Tibial artery (tissue), 4 donors: ENCODE data around the gene SMAD3.
A peak's percentile ranks its signal among the peaks of the same experiment; 100 is the strongest.

ENCODE experiments used
- DNase-seq, 2 donors: peaks; one replicate each; pipeline ENCODE4 v3.0.0-alpha.2; 2019
- H3K27ac ChIP-seq, 2 donors: fragments of 200-600 bp; sonication (generic) in 1 of 2; 1 replicate in 1 of 2; 2 replicates in 1 of 2; pipeline ENCODE4 v1.5.1; 2018 to 2019; ENCODE audit warnings: mild to moderate bottlenecking in 1 of 2
- H3K27me3 ChIP-seq, 2 donors: fragments of 200-600 bp; sonication (generic) in 1 of 2; one replicate each; pipeline versions ENCODE4 v1.5.1 to v1.6.0; 2016 to 2019
- H3K36me3 ChIP-seq, 3 donors: fragments of 200-600 bp; sonication (generic) in 2 of 3; one replicate each; pipeline ENCODE4 v1.5.1; 2016 to 2019; ENCODE audit warnings: mild to moderate bottlenecking in 2 of 3
- H3K4me1 ChIP-seq, 4 donors: fragments of 200-600 bp; sonication (generic) in 2 of 4; 1 replicate in 3 of 4; 2 replicates in 1 of 4; pipeline ENCODE4 v1.5.1; 2016 to 2019
- H3K4me3 ChIP-seq, 2 donors: fragments of 200-600 bp; sonication (generic) in 1 of 2; 1 replicate in 1 of 2; 2 replicates in 1 of 2; pipeline ENCODE4 v1.5.1; 2018 to 2019; ENCODE audit warnings: mild to moderate bottlenecking in 2 of 2
- H3K9me3 ChIP-seq, 3 donors: fragments of 200-600 bp; sonication (generic) in 1 of 3; one replicate each; pipeline ENCODE4 v1.5.1; 2016 to 2019
- intact Hi-C: fragments of 100-400 bp; cut with DNase I; formaldehyde crosslinking; loops from one replicate; pipeline ENCODE4 v1.15.0; 2023; ENCODE audit warnings: low total_unique reads
- TF ChIP-seq, protein P1 (sequence below), 2 experiments: fragments of 200-600 bp in 1 of 2; fragments of 450-650 bp in 1 of 2; IDR thresholded peaks; one replicate each; pipeline ENCODE4 v1.5.1; 2017 to 2019; ENCODE audit warnings: antibody characterized with exemption in 2 of 2, mild to moderate bottlenecking in 1 of 2, moderate library complexity in 1 of 2

SMAD3 gene

DNA sequence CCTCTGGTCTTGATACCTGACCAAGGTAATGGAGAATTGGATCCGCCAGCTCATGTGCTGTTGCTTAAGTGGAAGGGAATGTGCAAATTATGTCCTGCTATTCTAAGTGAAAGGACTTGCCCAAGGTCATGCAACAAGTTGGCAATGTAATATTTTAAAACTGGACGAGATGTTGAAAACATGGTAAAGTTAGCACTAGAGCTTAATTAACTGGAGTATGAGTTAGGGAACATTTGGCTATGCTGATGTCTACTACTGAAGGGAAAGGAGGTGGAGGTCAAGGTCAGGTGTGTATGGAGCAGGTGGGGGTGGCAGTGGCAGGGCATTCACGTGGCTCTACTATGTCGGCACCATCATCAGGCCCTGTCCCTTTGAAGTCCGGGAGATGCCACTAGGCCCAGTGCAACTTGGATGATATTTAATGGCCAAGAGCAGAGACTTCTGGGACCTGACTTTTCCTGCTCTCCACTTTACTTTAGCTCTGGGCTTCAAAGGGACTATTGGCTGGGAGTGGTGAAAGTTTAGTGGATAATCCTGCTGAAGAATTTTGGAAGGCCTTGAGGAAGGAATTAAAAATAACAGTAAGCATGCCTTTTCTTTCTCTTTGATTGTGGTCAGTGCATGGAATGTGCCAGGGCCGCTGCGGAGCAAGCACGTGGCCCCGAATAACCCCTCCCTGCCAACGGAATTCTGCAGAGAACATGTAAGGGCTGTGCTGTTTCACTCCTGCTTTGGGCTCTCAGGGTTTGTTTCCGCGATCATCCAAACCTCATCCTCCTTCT, 14.9 kb downstream of the SMAD3 start:
- Histone ChIP-seq H3K9me3 (no peaks in the 10 kb centered on the region), H3K27ac (peak overlapping the region; percentile 44 to 64), H3K4me1 (peaks cover 9 to 88% (median 50%) of the 10 kb centered on the region in 4 donors), H3K4me3 (peak overlapping the region in 1 of 2 donors; percentile 12), H3K36me3 (no peaks in the 10 kb centered on the region), H3K27me3 (no peaks in the 10 kb centered on the region)
- DNase-seq, result peak; percentile 58 to 76
- intact Hi-C loops, result no loop called here
- TF ChIP-seq, protein P1, sequence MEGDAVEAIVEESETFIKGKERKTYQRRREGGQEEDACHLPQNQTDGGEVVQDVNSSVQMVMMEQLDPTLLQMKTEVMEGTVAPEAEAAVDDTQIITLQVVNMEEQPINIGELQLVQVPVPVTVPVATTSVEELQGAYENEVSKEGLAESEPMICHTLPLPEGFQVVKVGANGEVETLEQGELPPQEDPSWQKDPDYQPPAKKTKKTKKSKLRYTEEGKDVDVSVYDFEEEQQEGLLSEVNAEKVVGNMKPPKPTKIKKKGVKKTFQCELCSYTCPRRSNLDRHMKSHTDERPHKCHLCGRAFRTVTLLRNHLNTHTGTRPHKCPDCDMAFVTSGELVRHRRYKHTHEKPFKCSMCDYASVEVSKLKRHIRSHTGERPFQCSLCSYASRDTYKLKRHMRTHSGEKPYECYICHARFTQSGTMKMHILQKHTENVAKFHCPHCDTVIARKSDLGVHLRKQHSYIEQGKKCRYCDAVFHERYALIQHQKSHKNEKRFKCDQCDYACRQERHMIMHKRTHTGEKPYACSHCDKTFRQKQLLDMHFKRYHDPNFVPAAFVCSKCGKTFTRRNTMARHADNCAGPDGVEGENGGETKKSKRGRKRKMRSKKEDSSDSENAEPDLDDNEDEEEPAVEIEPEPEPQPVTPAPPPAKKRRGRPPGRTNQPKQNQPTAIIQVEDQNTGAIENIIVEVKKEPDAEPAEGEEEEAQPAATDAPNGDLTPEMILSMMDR (IDR thresholded peaks at IDR 0.05), result no peak

DNA sequence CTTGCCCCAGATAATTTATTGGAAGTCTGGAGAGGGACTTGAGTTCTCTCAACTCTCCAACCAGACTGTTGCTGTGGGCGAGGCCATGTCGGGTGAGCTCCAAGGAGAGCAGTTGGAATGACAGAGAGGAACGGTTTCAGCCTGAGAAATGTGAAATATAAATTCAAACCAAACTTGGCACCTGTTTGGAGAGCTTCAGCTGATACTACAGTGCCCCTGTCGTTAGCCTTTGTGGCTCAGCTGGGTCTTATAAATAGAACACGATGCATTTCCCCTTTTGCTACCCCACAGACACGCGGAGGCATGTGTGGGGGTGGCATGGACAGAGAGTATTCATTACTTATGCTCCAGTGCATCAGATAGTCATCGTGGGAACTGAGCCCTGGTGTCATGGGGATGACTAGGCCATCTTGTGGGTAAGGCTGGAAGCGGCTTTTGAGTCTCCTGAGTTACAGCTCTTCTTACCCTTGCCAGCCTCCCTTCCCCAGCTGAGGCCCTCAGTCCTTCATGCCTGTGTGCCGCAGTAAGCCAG, 15.6 kb downstream of the SMAD3 start:
- DNase-seq, result peak in 1 of 2 donors; percentile 62

DNA sequence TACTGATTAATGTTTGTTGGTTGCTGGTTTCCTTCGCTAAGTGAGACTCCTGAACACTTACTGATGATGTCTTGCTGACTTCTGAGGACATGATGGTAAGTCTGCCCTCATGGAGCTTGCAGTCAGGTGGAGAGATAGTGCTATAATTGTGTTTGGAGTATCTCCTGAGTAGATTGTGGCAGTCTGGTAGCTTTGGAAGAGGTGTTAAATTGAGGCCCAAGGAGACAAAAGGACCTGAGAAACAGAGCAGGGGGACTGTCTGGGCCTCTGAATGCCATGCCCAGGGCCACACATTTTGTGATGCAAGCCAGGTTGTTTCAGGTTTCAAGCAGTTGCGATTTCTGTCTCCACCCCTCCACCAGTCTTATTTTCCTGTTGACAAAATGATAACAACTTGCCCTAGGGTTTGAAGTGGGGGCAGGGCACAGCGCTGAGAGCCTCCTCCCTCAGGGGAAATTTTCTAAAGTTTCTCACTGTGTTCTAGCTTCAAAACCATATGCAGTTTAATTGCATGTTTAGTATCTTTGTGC, 16.7 kb downstream of the SMAD3 start:
- Histone ChIP-seq H3K4me3 (no peak overlapping the region), H3K27me3 (no peaks in the 10 kb centered on the region), H3K36me3 (no peaks in the 10 kb centered on the region), H3K4me1 (peaks cover 5 to 88% (median 49%) of the 10 kb centered on the region in 4 donors), H3K27ac (peak overlapping the region in 1 of 2 donors; percentile 64), H3K9me3 (no peaks in the 10 kb centered on the region)
- intact Hi-C loops, result no loop called here
- TF ChIP-seq, protein P1 (IDR thresholded peaks at IDR 0.05), result no peak
- DNase-seq, result no peak

More for the DNA sequence above, 15.6 kb downstream of the SMAD3 start:
- peak overlapping the region in 1 of 2 donors; percentile 12 for H3K4me3 ChIP-seq
- no peaks in the 10 kb centered on the region for H3K9me3 ChIP-seq
- no peaks in the 10 kb centered on the region for H3K27me3 ChIP-seq
- H3K4me1 ChIP-seq, result peaks cover 9 to 88% (median 52%) of the 10 kb centered on the region in 4 donors
- TF ChIP-seq, protein P1 (IDR thresholded peaks at IDR 0.05), result peak in 1 of 2 experiments; percentile 13
- H3K36me3 ChIP-seq, result no peaks in the 10 kb centered on the region
- peak overlapping the region; percentile 44 to 64 for H3K27ac ChIP-seq
- intact Hi-C loops, result no loop called here

DNA sequence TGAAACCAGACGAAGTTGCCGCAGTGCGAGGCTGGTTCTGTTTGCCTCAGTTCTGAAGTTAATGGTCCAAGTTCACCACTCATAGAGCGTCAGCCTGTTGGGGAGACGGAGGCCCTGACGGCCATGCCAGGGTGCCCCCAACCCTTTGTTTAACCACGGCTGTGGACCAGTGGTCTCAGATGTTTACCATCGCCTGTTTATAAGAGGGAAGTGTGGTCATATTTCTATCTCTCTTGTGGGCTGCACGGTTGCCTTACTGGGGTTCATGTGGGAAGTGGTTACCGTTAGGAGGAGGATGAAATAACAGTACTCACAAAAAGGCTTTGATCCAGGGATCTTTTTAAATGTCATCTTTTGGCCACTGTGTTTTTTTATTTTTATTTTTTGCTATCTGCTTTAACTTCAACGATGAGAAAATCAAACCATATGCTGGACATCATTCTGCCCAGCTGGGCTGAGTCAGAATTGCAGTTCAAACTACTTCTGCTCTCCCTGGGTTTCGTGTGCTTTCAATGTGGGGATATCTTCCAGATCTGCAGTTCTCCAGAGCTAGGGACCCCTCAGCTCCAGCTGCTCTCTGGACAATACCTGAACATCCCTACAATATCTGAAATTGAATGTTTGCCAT, 17.8 kb downstream of the SMAD3 start:
- intact Hi-C loops, result no loop called here
- TF ChIP-seq, protein P1 (IDR thresholded peaks at IDR 0.05), result no peak
- no peaks in the 10 kb centered on the region for H3K27me3 ChIP-seq
- no peak for DNase-seq
- H3K27ac ChIP-seq, result no peak overlapping the region
- H3K4me3 ChIP-seq, result no peak overlapping the region
- no peaks in the 10 kb centered on the region for H3K9me3 ChIP-seq
- no peaks in the 10 kb centered on the region for H3K36me3 ChIP-seq
- peaks cover 5 to 90% (median 49%) of the 10 kb centered on the region in 4 donors for H3K4me1 ChIP-seq

DNA sequence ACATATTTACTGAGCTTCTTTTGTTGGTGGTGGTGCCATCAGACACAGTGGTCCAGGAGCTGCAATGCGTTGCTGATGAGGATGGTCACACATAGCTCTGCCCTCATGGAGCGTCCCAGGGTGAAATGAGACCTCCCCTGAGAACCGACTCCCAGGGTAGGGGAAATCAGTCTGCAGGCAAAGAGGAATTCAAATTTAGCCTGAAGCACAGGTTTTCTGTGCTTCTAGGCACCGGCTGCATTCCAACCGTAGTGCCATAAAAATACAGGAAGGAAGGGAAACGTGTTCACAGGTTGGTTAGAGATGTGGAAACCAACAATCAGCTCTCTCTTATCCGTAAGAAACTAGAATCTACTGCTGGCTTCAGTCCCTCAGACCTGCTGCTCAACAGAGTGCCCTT, 19.2 kb downstream of the SMAD3 start:
- no peaks in the 10 kb centered on the region for H3K36me3 ChIP-seq
- no peak overlapping the region for H3K27ac ChIP-seq
- no peaks in the 10 kb centered on the region for H3K9me3 ChIP-seq
- H3K27me3 ChIP-seq, result no peaks in the 10 kb centered on the region
- intact Hi-C loops, result no loop called here
- no peak overlapping the region for H3K4me3 ChIP-seq
- TF ChIP-seq, protein P1 (IDR thresholded peaks at IDR 0.05), result no peak
- DNase-seq, result no peak
- H3K4me1 ChIP-seq, result peaks cover 5 to 93% (median 57%) of the 10 kb centered on the region in 4 donors
